NCI-H1417 treated with DMSO at 0.1 percent for 48 hours (cell line): ENCODE measurements around the gene HUWE1.

Experiments
- DNase-seq: peaks from one replicate; lab custom pipeline; 2025; lab: John Stamatoyannopoulos, UW

HUWE1 gene

GRCh38 chrX:53494436-53494835 is 192.1 kb downstream of the HUWE1 start:
- DNase-seq, result no peak

GRCh38 chrX:53486285-53486684 is 200.2 kb downstream of the HUWE1 start:
- DNase-seq, result no peak

GRCh38 chrX:53483838-53484405 is 202.6 kb downstream of the HUWE1 start:
- no peak for DNase-seq

- no peak for DNase-seq
These were observed 203.1 kb downstream of the HUWE1 start for GRCh38 chrX:53483416-53483815.
